Measurements from ENCODE around the gene GPSM1.

DNA sequence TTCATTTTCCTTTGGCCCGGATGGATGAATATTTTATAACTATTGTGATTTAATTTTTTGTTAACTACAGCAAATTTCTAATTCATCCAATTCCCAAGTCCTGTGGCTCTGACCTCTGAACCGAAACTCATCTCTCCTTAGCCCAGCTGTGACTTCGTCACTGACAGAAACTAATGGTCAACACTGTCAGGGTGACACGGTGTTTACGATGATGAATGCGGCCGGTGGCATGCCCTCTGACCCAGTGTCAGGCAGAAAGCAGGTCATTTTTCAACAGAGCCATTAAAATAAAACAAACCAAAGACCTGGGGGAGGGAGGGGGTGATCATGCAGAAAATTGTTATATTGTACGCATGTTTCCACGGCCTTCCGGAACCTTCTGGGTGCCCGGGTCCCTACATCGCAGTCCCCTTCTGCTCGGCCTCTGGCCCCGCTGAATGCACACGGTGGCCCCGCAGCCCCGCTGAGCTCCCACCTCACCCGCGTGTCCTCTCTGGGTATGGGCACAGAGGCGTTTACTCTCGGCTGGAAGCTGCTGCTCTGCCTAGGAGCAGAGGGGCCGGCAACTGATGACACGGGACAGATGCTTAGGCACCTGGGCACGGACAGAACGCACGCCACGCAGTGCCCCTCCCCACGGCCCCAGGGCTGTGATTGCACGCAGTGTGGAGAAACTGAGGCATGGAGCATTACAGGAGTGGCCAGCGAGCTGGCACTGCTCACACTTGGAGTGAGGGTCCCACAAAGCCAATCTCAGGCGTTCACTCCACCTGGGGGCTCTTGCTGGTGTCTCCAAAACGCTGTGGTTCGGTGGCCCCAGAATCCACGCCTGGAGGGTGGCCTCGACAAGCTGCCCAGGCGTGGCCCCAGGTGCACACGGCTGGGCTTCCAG, 31.6 kb upstream of the GPSM1 start:
- TF ChIP-seq, protein P1, sequence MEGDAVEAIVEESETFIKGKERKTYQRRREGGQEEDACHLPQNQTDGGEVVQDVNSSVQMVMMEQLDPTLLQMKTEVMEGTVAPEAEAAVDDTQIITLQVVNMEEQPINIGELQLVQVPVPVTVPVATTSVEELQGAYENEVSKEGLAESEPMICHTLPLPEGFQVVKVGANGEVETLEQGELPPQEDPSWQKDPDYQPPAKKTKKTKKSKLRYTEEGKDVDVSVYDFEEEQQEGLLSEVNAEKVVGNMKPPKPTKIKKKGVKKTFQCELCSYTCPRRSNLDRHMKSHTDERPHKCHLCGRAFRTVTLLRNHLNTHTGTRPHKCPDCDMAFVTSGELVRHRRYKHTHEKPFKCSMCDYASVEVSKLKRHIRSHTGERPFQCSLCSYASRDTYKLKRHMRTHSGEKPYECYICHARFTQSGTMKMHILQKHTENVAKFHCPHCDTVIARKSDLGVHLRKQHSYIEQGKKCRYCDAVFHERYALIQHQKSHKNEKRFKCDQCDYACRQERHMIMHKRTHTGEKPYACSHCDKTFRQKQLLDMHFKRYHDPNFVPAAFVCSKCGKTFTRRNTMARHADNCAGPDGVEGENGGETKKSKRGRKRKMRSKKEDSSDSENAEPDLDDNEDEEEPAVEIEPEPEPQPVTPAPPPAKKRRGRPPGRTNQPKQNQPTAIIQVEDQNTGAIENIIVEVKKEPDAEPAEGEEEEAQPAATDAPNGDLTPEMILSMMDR (conservative IDR thresholded peaks at IDR 0.05), result no peak
- TF ChIP-seq ZFX (IDR thresholded peaks at IDR 0.05), result no peak

Measured in C4-2B (cell line).